ENCODE results near the gene HELZ2.

- no peak for TF ChIP-seq CTCF (IDR thresholded peaks at IDR 0.05)
- no peak for TF ChIP-seq EZH2 (IDR thresholded peaks at IDR 0.05; ENCODE audit: borderline replicate concordance, insufficient read depth, low read depth, low read length, poor library complexity, severe bottlenecking)
Observed at GRCh38 chr20:63566395-63567135, 7.5 kb downstream of the HELZ2 start.
